ENCODE results near the gene FHIT.

FHIT gene

DNA sequence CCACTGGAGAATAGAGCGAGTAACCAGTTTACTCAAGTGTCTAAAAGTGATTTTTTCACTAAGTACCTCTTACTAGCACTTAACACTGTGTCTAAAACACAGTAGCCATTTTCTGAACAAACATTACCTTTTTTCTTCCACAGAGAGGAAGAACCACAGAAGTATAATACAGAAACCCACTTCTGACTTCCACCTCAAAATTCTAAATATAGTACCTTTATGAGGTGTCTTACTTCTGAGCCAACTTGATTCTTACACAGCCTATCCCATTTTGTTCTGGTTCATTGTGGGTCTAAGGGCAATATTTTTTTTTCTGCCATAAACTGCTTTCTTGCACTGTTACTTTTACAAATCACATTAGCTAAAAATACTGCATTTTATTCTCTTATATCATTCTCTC lies 821.0 kb downstream of the FHIT start:
- DNase-seq, result no peak

DNA sequence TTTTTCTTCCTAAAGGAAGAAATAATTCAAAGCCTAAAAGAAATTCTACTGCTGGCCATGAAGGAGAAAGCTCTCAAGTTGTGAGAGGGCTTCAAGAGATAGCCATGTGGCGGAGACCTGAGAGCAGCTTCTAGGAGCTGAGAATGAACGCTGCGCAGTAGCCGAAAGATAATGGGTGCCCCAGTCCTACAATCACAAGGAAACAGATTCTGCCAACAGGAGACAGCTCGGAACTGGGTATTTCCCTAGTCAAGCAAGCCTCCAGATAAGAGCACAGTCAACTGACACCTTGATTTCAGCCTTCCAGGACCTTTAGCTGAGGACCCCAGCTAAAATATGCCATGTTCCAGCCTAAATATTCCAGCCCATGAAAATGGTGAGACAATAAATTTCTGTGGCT lies 824.1 kb downstream of the FHIT start:
- no peak for DNase-seq

DNA sequence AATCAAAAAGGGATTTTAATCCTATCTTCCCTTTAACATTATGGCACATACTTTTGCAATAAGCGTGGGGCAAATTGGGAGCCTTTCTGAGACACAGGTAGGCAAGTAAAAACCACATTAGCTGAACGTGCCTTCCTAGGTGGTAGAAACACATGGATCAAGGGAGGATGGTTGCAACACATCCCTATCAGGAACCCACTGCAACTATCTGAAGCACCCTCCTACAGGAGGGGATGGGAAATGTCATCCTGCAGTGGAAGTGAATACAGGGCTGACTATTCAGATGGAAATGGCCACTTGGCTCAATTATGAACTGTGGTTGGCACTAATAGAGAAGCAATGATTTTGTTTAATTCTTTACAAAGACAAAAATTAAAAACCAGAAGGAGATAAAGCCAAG lies 826.3 kb downstream of the FHIT start:
- no peak for DNase-seq

DNA sequence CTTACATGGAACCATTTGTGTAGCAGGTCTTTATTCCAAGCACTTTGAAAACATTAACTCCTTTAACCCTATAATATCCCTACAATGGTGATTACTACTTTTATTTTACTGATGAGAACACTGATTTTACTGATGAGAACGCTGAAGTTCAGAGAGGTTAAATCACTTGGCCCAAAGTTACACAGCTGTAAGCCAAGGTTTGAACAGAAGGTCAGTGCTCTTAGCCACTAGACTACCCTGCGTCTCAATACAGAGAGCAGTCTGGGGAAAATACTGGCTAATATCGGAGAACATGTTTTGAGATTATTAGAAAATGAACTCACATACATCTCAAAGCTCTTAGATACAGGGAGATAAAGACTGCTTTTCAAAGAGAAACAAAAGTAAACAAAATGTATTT lies 827.2 kb downstream of the FHIT start:
- no peak for DNase-seq

DNA sequence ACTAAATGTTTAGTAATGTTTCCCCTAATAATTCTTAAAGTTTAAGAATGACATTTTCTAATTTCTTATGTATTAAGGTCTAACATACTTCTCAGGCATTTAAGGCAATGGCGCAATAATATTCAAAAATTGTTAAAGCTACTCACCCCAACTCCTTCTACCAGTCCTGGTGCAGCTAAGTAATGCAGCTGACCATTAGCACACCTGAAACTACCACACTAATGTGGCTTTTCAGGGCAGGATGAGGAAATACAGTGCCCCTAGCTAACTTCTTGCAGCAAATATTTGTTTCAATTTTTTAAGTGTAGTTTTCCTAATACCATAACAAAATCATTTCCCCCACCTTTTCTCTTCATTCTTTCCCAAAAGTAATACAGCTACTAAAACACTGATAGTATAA lies 827.7 kb downstream of the FHIT start:
- no peak for DNase-seq

DNA sequence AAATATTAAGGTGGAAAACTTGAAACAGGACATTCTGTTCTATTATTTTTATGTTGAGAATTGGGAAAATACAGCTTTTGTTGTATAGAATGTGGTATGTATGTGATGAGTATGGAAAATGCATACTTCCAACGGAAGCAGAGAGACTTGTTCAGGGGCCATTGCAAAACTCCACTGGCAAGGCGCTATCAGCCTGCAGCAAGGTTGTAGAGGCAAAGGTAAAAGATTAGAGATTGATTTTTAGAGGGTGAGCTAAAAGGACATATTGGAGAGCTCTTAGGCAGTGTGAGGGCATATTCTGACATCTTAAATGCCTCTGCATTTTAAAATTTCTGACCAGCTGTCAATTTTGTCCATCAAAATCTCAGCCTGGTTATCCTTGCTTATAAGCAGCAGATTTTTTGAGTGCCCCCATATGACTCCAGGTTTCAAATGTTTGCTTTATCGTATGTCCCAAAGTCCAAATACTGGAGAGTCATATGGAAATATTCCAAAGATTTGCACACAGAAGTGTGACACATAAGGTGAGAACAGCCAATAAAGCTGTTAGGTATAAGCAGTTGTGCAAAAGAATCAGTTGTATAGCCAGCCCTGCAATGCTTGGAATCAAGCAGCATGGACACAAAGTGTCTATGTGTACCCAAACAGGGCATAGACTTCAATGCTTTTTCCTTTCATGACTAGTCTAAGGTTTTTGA lies 829.4 kb downstream of the FHIT start:
- DNase-seq, result no peak

DNA sequence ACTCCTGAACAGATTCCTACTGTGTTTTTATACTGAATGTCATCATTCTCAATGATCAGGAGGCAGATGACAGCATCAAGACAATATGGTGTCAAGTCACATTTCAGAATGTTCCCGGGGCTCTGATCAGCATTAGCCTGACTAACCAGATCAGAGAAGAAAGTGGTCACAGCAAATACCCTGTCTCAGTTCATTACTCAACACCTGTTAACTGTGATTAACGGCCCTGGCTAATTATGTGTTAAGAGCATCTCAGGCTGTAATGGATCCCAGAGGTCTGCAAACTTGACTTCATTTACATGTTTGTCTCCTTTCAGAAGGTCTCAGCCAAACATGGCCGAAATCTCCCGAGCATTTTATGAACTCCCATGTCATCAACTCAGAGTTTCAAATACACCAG lies 833.7 kb downstream of the FHIT start:
- no peak for DNase-seq

DNA sequence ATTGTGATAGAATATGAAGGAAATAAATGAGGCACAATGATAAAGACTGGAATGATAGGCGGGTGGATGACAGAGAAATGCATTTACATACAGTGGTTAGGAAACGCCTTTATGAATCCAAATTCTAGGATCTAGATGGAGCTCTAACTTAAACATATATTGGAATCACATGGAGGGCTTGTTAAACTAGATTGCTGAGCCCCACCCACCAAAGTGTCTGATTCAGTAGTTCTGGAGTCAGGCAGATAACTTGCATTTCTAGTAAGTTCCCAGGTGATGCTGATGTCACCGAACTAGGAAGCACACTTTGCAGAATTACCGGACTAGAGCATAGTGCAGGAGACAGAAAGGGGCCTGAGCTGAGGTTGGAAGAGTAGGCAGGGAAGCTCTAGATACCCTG lies 837.2 kb downstream of the FHIT start:
- DNase-seq, result no peak

DNA sequence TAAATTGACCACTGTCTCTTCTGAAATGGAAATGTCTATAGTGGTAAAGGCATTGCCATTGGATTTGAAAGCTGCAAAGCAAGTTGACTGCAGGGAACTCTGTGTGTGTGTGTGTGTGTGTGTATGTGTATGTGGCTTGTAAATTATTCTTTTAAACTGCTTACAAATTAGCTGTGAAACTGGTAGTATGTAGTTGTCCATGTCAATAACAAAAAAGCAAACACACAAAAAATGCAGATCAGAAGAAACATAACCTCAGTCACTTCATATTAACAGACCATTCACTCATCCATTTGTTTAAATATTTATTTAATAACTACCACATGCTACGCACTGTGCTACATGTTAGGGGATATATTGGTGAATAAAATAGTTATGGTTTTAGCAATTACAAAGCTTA lies 837.7 kb downstream of the FHIT start:
- no peak for DNase-seq

DNA sequence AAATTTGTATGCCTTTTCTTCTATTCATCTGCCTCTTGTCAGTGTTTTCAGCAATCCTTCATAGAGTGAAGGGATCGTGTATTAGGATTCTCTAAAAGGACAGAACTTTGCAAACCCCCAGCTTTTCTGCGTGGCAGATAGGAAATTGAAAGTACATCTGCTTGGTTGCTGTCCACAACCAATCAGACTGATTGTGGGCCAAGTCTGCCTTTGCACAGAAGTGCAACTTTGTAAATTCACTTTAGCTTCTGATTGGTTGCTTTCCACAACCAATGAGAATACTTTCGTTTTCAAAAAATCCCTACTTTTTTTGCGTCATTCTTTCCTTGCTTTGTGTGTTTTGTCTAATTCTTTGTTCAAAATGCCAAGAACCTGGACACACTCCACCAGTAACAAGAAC lies 847.4 kb downstream of the FHIT start:
- no peak for DNase-seq

DNA sequence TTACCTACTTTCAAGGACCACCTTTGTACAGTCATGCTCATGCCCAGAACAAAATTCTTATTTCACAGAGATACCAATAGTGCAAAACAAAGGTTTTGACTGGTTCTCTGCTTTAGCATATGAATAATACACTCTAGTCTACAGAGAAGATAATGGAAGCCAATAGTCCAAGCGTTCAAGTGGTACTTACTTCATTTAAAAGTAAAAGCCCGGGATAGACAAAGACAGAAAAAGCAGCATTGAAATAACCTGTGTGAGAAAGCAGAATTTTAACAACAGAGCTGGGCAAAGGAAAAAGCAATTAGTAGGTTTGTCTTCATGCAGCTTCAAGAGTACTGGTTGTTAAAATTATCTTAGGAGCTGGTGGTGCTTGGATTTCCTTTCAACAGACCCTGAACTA lies 848.3 kb downstream of the FHIT start:
- no peak for DNase-seq

DNA sequence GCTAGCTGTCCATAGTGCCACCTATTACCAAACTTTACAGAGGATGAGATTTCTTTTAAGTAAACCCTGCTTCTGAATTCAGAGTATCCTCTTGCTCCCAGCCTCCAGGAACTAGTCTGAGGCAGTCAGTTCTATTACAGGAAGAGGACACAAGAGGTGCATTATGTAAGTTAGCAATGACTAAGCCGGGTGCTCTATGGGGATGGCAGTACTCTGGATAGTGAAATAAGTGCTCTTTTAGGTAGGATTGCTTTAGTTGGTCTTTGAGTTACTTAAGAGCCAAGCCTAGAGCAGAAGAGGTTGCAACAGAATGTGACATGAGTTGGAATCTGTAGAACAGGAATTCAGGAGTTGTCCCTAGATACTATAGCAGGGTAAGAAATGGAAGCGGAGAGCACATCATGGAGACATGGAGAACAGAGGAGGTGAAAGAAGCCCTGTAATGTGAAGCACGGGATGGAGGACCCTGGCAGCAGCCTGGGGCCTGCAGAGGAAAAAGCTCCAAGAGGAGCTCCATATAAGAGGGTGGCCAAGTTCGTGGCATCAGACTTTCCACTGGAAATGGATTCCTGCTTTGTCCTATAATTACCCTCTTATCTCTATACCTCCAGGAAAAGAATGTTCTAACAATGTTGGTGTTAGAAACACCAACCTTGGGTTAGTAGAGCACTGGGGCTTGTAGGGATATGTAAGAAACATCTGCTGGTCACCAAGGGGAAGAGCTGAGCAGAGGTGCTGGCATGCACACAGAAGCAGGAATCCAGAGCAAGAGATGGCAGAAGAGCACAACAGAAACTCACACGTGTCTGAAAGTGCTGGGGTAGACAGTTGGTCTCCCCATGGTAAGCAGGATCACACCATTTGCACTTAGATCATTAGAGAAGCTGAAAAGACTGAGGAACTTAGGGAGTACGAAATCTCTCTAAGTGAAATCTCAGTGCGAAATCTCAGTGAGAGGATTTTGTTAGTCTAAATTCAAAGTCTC lies 851.1 kb downstream of the FHIT start:
- DNase-seq, result no peak

DNA sequence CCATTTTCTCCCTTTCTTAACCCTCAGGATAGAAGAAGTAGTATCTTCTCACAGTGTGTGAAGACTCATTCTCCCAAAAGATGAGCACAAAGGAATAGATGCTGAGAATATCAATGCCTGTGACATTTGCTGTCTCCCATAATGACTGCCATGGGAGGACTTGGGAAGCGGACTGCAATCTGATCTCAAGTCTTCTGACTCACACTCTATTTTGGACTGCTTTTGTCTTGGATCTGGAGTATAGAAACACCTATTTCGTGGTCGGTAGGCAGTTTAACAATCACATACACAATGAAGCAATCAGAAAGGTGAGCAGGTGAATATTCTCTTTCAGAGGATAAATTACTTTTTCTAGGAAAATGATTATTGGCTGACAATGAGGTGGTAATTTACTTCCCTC lies 852.0 kb downstream of the FHIT start:
- no peak for DNase-seq

DNA sequence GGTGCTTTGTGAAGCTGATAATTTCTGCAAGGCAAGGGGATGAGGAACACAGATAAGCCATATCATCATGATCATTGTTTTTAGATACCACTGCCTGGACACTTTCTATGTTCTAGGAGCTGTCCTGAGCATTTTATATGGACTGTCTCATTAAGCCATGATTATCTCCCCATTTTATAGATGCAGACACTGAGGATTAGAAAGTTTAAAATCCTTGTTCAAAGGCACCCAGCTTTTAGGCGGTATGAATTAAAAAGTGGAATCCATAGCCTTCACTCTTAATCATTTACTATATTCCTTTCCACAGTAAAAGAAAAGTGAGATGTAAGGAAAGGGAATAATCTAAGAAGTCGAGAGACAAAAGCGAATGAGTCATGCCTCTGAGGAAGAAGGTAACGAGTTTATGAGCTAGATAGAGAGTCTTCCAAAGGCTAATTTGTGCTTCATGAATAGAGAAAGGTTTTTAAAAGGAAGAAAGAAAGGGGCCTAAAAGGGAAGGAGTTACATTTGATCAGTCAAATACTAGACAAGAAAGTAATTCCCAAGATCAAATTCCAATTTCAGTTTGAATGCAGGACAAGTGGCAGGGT lies 856.0 kb downstream of the FHIT start:
- DNase-seq, result no peak

DNA sequence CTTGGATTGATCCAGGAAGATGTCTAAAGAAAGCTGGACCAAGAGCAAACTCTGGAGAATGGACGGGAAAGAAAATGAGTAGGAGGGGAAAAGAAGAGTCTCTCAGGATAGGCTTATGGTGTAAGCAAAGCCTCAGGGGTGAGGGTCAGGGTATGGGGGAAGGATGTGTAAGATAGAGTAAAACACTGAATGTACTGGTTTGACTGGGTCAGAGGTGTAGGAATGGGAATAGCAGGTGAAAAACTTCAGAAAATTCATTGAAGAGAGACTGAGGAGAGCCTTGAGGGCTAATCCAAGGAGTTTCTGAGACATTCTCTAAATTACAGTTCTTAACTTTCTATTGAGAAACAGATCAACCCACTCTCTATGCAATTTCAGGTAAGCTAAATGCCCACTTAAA lies 857.3 kb downstream of the FHIT start:
- no peak for DNase-seq

DNA sequence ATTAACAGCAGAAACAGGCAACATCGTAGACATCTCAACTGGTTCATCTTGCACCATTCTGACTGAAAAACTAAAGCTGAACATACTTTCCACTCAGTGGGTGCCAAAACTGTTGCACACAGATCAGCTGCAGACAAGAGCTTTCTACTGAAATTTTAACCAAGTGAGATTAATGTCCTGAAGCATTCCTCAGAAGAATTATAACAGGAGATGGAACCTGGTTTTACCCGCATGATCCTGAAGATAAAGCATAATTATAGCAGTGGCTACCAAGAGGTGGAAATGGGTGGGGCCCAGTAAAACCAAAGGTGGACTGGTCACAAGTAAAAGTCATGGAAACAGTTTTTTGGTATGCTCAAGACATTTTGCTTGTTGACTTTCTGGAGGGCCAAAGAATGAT lies 858.8 kb downstream of the FHIT start:
- DNase-seq, result no peak

DNA sequence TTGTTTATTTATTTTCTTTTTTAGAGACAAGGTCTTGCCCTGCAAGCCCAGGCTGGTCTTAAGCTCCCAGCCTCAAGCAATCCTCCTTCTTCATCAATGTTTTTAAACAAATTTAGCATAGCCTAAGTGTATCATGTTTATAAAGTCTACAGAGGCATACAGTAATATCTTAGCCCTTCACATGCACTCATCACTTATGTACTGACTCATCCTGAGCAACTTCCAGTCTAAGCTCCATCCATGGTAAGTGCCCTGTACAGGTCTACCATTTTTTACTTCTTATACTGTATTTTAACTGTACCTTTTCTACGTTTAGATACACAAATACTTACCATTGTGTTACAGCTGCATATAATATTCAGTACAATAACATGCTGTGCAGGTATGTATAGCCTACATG lies 860.0 kb downstream of the FHIT start:
- DNase-seq, result no peak

DNA sequence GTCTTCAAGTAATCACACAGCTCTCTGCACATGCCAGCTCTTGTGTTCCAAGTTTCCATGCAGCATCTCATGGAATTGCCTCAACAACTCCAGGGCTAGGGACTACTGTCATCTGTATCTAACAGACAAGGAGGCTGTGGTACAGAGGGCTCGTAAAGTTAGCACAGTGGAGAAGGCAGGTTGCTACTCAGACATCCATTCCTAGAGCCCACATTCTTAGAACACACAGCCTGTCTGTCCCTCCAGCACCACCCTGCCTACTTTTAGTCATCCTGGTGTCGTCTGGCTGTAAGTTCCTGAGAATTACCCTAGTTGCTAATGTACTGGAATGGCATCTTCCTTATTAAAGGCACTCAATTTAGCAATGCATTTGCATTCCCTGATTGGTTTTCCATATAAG lies 862.5 kb downstream of the FHIT start:
- DNase-seq, result no peak

DNA sequence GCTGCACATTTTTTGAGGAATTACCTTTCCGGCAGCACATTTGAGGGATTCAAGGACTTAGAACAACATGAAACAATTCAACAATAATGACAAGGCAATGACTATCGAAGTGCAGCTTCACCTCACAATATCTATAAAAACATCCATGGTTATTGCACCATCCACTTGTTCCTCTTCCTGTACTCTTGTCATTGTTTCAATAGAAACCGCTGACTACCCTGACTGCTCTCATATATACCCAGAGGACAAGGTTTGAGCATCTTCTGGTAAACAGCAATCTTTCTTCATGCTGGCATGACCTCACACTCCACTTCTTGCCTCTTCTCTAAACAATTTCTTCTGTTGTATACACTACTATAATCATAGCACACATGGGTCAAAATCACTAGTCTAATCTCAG lies 864.9 kb downstream of the FHIT start:
- DNase-seq, result no peak

DNA sequence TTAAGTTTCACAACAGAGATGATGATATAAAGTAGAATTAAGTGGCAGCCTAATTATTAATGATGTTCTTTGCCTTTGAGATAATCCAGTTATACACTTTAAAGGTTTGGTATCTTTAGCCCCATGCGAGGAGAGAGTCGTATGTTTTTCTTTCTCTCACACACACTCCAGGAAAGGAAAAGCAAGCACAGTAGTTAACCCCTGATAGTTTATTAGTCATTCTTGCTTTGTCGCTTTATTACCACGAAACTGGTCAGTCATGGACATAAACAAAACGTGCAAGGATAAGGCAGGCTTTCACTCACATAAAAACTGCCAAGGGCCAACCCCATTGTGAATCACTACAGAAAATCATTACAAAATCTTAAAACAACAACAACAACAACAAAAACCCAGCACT lies 866.9 kb downstream of the FHIT start:
- DNase-seq, result no peak

DNA sequence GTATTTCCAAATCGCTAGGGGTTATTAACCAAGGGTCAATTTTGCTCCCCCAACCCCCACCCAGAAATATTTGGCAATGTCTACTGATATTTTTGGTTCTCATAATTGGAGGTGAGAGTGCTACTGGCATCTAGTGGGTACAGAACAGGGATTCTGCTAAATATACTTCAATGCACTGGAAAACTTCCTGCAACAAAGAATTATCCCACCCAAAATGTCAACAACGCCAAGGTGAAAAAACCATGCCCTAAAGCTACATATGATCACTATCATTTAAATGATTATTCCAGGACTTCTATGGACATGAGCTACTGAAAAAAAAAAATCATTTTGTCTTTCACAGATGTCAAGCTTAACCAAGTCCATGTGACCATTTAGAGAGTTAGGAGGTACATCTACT lies 867.9 kb downstream of the FHIT start:
- DNase-seq, result no peak

DNA sequence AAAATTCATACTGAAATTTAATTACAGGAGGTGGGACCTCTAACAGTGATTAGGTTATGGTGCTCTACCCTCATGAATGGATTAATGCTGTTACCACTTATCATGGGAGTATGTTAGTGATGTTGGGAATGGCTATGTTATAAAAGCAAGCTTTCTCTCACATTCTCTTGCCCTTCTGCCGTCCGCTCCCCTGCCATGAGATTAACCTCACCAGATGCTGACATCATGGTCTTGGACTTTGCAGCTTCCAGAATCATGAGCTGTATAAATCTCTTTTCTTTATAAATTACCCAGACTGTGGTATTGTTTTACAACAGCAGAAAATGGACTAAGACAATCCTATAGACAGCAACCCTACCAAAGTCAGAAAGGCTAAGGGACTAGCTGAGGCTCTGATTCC lies 884.8 kb downstream of the FHIT start:
- no peak for DNase-seq

DNA sequence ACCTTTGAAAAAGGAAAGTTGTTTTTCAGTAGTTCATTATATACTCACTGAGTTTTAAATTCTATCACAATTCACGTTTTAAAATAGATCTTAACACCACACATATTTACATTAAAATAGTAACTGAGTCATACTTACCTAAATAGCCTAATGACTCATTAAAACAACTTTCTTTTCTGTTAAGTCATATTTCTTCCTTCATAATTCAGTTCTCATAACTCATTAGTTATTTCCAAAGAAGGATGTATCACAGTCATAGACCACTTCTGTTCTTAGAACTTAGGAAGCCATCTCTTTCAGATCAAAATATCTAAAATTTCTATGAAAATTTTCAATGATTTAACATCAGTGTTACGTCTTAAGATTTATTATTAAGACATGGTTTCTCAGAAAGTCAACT lies 885.9 kb downstream of the FHIT start:
- no peak for DNase-seq

DNA sequence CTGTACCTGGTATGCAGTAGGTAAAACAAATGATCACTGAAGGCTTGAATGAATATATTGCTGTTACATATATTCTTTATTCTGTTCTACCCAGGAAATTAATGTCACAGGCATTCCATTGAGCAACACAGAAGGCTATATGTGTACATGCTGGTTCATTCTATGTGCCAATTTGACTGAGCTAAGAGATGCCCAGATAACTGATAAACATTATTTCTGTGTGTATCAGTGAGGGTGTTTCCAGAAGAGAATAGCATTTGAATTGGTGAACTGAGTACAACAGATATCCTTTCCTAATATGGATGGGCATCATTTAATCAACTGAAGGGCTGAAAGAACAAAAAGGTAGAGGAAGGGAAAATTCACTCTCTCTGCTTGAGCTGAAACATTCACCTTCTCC lies 886.8 kb downstream of the FHIT start:
- no peak for DNase-seq

Data from EL (cell line).